ENCODE data around the gene MYO6.
"Not testable (repeated sequence)": the region's sequence is repeated elsewhere in the genome, so short reads cannot be mapped to it uniquely, and the experiment has no call there.

Gene MYO6

GRCh38 chr6:75748743-75749538 is at the start of gene MYO6:
Gene MYO6, plus strand, starts transcription at chr6:75749239. Its CDS starts 68,309 bp downstream, at chr6:75817548.
- DNase-seq: no peak

GRCh38 chr6:75708334-75708733 is 40.7 kb upstream of the MYO6 start:
- not testable (repeated sequence) for DNase-seq

GRCh38 chr6:75711173-75711572 is 37.9 kb upstream of the MYO6 start:
- DNase-seq: no peak

- no peak for DNase-seq
Measured at GRCh38 chr6:75719133-75719532, 29.9 kb upstream of the MYO6 start.

- no peak for DNase-seq
Measured at GRCh38 chr6:75723382-75723781, 25.7 kb upstream of the MYO6 start.

- no peak for DNase-seq
Measured at GRCh38 chr6:75727206-75727605, 21.8 kb upstream of the MYO6 start.

GRCh38 chr6:75731029-75731428 is 18.0 kb upstream of the MYO6 start:
- DNase-seq: not testable (repeated sequence)

- DNase-seq: no peak
Measured at GRCh38 chr6:75735491-75736186, 13.4 kb upstream of the MYO6 start.

- DNase-seq: no peak
Measured at GRCh38 chr6:75743971-75744370, 5.1 kb upstream of the MYO6 start.

- DNase-seq: no peak
Measured at GRCh38 chr6:75745404-75745803, 3.6 kb upstream of the MYO6 start.

GRCh38 chr6:75746221-75746620 is 2.8 kb upstream of the MYO6 start:
- DNase-seq: no peak

GRCh38 chr6:75747152-75747992 is 1.7 kb upstream of the MYO6 start:
- no peak for DNase-seq

GRCh38 chr6:75748003-75748742 is 866 bp upstream of the MYO6 start:
- DNase-seq: no peak

- no peak for DNase-seq
Measured at GRCh38 chr6:75751443-75751842, 2.4 kb downstream of the MYO6 start.

- DNase-seq: no peak
Measured at GRCh38 chr6:75752365-75752764, 3.3 kb downstream of the MYO6 start.

GRCh38 chr6:75755704-75756103 is 6.7 kb downstream of the MYO6 start:
- DNase-seq: no peak

- DNase-seq: no peak
Measured at GRCh38 chr6:75757295-75757694, 8.3 kb downstream of the MYO6 start.

GRCh38 chr6:75758061-75758460 is 9.0 kb downstream of the MYO6 start:
- no peak for DNase-seq

GRCh38 chr6:75759207-75759606 is 10.2 kb downstream of the MYO6 start:
- no peak for DNase-seq

- DNase-seq: no peak
Measured at GRCh38 chr6:75760320-75760719, 11.3 kb downstream of the MYO6 start.

GRCh38 chr6:75761489-75761888 is 12.4 kb downstream of the MYO6 start:
- DNase-seq: no peak

GRCh38 chr6:75762063-75762462 is 13.0 kb downstream of the MYO6 start:
- DNase-seq: no peak

GRCh38 chr6:75766387-75766786 is 17.3 kb downstream of the MYO6 start:
- DNase-seq: no peak
